Gastroesophageal sphincter (tissue), 3 donors: ENCODE results near the gene SETD4.

ENCODE experiments used
- CTCF ChIP-seq, 4 experiments: fragments of 200-600 bp in 2 of 4; fragments of 450-650 bp in 2 of 4; sonication (generic) in 1 of 4; IDR thresholded peaks; one replicate each; pipeline ENCODE4 v1.5.1; 2017 to 2019; ENCODE audit warnings: antibody characterized with exemption in 4 of 4, mild to moderate bottlenecking in 2 of 4, moderate library complexity in 2 of 4
- EP300 ChIP-seq: sonication (generic); formaldehyde crosslinking; IDR thresholded peaks from one replicate; pipeline ENCODE4 v1.6.1; 2017; ENCODE audit warnings: antibody characterized with exemption, mild to moderate bottlenecking
- POLR2A ChIP-seq, 2 donors: fragments of 450-650 bp; IDR thresholded peaks; one replicate each; pipeline ENCODE4 v1.6.1; 2017; ENCODE audit warnings: antibody characterized with exemption in 2 of 2, mild to moderate bottlenecking in 2 of 2, moderate library complexity in 1 of 2
- POLR2AphosphoS5 ChIP-seq: sonication (generic); formaldehyde crosslinking; IDR thresholded peaks from one replicate; pipeline ENCODE4 v1.6.1; 2017; ENCODE audit warnings: antibody characterized with exemption

GRCh38 chr21:36099000-36099399, 38.7 kb upstream of the SETD4 start:
- TF ChIP-seq CTCF (IDR thresholded peaks at IDR 0.05): no peak
- TF ChIP-seq EP300: no peak
- TF ChIP-seq POLR2A (IDR thresholded peaks at IDR 0.05): no peak
- no peak for TF ChIP-seq POLR2AphosphoS5
